NCI-H187 (cell line): Measurements from ENCODE around the gene INPP5J.
A peak's percentile ranks its signal among the peaks of the same experiment; 100 is the strongest.
"Not testable (repeated sequence)": the region's sequence is repeated elsewhere in the genome, so short reads cannot be mapped to it uniquely, and the experiment has no call there.

Experiments used
- DNase-seq, 2 experiments: peaks; one replicate each; lab custom pipeline; 2025; lab: John Stamatoyannopoulos, UW

The INPP5J gene, protein sequence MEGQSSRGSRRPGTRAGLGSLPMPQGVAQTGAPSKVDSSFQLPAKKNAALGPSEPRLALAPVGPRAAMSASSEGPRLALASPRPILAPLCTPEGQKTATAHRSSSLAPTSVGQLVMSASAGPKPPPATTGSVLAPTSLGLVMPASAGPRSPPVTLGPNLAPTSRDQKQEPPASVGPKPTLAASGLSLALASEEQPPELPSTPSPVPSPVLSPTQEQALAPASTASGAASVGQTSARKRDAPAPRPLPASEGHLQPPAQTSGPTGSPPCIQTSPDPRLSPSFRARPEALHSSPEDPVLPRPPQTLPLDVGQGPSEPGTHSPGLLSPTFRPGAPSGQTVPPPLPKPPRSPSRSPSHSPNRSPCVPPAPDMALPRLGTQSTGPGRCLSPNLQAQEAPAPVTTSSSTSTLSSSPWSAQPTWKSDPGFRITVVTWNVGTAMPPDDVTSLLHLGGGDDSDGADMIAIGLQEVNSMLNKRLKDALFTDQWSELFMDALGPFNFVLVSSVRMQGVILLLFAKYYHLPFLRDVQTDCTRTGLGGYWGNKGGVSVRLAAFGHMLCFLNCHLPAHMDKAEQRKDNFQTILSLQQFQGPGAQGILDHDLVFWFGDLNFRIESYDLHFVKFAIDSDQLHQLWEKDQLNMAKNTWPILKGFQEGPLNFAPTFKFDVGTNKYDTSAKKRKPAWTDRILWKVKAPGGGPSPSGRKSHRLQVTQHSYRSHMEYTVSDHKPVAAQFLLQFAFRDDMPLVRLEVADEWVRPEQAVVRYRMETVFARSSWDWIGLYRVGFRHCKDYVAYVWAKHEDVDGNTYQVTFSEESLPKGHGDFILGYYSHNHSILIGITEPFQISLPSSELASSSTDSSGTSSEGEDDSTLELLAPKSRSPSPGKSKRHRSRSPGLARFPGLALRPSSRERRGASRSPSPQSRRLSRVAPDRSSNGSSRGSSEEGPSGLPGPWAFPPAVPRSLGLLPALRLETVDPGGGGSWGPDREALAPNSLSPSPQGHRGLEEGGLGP

DNA sequence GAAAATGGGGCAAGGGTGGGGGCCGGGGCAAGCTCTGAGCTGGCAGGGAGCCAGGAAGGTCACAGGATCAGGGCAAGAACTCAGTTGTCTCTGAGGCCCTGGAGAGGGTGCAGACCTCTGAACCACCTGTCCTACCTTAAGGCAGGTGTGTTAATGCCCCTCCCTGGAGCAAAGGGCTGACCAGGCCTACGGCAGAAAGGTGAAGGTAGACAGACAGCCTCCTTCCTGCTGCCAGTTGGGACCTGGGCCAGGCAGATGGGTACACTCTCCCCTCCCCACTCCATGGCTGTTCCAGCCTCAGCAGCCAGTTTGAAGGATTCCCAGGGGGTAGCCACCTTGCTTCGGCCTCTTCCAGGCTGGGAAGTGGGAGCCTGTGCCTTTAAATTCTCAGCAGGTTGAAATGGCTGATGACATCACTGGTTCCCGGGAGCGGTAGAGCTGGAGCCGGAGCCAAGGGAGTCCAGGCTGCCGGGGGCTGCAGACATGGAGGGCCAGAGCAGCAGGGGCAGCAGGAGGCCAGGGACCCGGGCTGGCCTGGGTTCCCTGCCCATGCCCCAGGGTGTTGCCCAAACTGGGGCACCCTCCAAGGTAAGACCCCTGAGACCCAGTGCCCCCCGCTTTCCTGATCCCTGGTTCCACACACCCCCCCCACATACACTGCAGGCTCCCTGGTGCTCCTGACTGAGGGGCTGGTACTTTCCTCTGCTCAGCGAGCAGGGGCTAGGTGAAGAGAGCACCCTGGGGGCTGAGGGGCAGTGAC lies at the start of gene INPP5J:
TSS of gene INPP5J (plus strand) at position 435 of the 760 bp plus-strand sequence. CDS start at position 484, 49 bp downstream.
- peak in 1 of 2 experiments; percentile 7 for DNase-seq

DNA sequence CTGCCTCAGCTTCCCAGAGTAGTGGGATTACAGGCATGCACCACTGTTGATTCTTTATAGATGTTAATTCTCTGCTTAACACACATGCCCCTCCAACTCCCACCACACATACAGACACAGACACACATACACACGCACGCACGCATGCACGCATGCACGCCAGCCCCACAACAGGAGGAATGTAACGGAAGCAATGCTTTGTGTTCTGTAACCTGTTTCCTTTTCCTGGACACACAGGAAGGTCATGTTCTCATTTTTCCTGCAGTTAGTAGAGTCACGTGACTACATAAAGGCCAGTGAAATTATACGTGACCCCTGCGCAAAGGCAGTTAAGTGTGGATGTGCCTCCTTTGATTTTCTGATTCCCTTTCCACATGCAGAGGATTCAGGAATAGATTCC lies 49.6 kb upstream of the INPP5J start:
- not testable (repeated sequence) for DNase-seq

DNA sequence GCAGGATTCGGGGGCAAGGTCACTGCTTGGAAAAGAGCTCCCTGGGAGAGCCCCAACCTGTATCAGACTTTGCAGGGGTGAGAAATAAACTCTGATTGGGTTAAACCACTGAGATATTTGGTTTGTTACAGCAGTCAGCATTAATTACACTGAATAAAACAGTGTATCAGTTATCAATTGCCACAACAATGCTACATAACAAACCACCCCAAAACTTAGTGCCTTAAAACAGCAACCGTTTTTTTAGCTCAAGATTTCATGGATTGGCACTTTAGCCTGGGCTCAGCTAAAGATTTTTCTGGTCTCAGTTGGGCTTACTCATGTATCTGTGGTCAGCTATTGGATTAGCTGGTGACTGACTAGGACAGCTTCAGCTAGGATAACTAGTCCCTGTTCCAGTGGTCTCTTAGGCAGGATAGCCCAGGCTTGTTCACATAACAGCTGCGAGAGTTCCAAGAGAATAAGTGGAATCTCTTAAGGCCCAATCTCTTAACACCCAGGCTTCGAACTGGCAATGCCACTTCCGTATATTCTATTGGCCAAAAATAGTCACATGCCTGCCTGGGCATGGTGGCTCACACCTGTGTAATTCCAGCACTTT lies 49.1 kb upstream of the INPP5J start:
- DNase-seq, result not testable (repeated sequence)

DNA sequence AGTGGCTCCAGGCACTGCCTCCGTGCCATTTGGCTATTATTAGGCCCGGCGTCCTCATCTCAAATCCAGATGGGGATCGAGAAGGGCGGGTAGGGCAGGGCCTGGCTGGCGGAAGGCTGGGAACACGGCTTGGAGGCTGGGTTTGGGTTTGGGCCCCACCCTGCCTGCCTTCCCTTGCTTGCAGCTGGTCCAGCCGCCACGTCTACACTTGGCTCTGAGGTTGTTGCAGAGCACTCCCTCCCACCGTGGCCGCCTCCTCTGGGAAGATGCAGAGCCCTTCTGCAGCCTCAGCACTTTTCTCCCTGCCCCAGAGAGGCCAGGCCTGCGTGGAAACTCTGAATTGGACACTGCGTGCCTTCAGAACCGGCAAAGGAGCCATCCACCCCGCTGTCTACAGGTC lies 46.8 kb upstream of the INPP5J start:
- DNase-seq, result no peak

DNA sequence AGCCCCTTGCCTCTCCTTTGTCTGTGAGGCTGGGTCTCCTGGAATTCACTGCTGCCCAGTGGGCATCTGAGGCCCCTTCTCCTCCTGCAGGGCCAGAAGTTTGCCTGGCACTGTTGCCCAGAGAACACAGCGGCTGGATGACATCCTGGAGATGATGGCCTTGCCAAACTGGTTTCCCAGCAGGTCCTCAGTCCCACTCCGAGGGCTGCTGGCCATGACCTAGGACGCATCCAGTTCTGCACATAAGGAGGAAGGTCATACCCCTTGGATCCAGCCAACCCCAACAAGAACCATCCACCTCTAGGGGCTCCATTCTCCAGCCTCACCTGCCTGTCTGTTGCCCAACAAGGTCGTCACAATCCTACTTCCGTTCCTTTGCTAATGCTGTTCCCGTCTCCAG lies 45.1 kb upstream of the INPP5J start:
- no peak for DNase-seq

DNA sequence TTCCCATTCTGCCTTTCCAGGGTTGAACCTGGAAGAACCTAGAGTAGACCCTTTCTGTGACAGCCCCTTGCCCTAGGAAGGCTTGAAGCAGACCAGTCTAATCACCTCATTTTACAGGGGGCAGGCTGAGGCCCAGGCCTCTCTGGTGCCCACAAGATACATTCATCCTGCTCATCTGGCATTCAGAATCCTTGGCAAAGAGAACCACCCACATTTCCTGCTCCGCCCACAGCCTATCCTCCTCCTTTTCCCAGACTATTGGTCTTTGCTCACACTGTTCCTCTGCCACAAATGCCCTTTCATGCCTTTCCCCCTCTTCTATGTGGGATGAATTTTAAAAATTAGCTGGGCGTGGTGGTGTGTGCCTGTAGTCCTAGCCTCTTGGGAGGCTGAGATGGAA lies 44.4 kb upstream of the INPP5J start:
- DNase-seq, result not testable (repeated sequence)

DNA sequence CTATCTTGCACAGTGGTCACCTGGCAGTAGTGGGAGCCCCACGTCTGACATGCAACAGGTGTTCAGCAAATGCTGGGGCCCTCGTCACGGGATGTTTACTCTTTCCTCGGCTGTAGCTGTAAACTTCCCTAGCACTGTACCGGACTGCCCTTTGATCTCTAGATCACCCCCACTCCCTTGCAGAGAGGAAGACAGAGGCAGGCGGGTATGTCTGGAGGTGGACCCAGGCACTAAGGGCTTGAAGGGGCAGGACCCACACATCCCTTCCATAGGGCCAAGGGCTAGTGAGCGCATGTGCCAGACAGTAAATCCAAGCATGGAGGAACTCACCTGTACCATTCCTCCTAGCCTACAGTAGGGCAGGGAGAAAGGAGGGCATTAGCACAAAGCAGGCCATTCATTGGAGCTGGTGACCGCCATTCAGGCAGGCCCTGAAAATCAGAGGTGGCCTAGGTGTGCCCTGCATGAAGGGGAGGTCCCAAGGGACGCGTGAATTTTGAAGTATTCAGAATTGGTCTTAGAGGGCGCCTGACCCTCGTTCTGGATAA lies 43.6 kb upstream of the INPP5J start:
- no peak for DNase-seq

DNA sequence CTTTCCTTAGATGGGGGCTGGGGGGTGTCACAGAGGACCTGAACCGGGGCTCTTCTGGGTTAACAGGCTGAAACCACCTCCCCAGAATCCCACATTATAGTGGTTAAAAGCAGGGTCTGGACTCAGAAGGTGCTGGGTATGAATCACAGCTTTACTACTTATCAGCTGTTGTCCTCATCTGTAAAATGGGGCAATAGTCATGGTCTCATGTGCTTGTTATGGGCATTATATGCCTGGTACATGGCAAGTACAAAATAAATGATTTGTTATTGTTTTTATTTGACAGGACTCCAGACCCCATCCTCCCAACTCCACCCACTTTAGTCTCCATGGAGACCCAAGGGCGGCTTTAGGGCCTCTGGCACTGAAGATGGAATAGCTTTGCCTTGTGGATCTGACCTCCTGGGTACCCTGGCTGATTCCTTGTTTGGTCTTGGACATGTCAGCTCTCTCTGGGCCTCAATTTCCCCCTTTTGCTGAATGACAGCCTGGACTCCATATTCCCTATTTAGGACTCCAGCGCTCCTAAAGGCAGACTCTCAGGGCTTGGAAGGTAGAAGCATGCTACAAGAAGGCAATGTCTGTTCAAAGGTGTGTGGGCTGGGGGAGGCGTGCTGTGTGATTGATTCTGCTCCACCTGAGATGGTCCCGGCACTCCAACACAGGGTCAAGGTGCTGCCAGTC lies 42.5 kb upstream of the INPP5J start:
- DNase-seq, result no peak

DNA sequence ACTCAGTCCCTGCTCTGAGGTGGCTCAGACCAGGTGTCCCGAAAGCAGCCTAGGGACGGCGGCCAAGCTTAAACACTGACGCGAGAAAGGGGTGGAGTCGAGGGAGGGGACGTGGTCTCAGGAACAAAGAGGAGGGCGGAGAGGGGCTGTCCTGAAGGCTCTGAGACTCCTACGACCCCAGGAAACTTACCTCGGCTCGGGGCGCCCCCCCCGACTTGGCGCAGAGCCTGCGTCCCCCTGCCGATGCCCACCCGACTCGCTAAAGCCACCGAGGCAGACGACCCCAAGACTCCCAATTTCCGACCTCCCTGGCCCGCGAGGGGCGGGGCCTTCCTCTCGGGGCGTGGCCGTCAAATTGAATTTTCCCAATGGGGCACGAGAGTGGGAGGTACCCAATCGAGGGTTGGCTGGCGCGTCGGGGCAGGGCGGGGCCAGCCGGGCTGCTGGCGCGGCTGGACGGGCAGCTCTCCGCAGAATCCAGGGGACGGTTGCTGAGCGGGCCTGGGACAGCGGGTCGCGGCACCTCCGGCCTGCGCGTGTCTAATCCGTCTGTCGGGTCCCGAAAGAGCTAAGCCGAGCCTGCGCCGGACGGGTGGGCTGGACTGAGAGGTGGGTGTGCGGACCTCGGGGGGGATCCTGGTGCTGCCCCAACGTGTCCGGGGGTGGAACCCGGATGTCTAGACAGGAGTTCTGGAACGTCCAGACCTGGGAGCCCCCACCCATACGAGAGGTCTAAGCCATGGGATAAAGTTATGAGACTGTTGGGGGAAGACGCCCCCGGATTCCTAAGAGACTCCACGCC lies 41.7 kb upstream of the INPP5J start, which contains the start of gene SMTN:
TSS of gene SMTN (plus strand) at position 471 of the 802 bp plus-strand sequence. CDS start 1,941 bp downstream, outside the sequence.
- peak; percentile 55 to 66 for DNase-seq

DNA sequence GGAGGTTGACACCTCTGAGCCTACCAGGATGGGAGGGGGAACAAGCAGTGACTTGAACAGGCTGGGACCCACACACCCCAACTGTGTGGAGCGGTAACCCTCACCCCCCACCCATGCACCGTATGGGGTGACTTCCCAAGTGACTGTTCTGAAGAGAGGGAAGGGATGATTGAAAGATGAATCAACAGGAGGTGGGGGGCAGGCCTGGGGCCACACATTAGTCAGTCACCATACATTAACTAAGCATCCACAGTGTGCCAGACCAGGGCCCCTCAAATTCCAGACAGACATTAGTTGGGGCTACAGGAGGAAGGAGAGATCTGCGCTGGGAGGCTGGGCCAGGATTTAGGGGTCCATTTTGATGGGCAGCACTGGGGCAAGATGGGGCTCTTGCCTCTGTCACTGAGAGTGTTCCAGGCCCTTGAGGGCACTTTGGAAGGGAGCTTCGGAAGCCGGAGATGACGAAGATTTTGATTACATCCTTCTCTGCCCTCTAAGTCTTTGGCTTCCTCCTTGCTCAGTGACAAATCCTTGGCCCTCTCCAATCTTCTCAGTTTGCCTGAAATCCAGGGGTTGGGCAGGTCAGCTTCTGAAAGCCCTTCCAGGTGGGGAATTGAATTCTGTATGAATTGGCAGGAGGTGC lies 40.7 kb upstream of the INPP5J start:
- no peak for DNase-seq

DNA sequence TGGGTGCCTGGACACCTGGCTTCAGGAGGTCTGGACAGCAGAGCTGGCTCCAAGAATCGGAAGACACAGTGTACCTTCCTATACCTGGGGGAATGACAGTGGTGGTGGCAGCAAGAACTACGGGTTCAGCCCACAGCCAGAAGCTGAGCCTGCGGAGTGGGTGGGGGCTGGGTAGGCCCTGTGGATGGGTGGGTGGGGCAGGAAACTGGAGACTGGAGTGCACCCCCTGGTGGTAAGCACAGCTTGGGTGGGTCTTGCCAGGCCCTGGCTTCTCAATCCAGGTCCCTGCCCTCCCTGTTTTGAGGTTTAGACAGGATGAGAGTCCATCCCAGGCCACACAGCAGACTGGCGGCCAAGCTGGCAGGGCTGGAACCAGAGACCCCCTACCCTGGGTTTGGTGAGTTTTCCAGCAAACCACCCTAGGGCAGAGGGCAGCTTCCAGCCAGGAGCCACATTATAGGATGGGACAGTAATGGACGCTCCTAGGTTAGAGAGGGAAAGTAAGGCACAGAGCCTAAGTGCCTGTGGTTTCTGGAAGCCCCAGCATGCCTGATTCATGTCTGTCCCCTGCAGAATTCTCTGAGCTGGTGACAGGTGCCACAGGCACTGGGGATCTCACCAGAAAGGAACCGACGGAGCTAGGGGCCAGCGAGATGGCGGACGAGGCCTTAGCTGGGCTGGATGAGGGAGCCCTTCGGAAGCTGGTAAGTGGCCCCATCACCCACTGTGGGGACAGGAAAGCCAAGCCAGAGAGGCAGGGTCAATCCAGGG lies 40.0 kb upstream of the INPP5J start:
- no peak for DNase-seq

DNA sequence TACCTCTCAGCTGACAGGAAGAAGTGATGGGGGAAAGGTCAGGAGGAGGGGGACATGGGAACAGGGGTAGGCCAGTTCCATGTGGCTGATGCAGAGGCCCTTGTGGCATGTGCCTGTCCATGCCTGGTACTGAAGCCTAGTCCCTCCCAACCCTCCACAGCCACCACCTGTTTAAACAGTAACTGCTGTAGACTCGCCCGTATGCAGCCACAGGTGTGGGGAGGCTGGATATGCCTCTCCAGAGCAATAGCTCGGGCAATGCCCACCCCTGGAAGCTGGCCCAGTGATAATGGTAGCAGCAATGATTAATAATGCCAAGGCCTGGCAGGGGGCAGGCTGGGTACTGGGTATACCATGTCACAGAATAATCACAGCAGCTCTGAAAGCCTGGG lies 39.4 kb upstream of the INPP5J start:
- no peak for DNase-seq

DNA sequence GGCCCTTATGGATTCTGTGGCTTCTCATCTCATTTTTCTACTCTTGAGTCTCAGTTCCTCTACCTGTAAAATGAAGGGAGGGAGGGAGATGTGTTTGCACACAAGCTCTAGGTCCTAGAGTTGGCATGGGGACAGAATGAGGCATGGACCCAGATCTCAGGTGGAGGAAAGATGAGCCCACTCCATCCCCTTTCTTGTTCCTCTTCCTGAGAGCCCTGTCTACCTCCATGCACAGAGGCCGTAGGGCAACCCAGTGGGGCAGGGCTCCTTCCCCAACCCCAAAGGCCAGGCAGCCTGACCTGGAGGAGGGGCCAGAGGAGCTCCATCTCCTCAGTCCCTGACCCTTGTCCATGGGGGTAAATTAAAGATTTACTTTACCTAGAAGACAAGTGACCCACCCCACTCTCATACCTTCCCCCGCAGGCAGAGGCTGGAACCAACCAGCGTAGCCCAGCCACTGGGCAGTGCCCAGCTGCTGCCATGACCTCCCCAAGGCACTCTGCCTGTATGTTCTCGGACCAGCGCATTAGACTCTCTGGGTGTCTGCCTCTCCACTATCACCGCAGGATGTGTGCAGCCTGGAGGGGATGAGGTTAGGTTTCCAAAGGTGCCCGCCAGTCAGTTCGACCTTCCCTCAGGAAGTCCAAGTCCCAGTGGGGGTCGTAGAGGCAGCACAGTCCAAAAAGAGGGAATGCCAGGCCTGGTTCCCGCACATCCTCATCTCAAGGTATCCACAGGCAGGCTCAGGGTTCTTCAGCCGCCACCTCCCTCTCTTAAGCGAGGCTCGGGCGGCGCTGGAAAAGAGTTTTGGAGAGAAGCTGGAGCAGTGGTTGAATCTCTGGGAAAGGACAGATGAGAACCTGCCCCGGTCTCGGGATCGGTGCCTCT lies 38.6 kb upstream of the INPP5J start:
- no peak for DNase-seq

DNA sequence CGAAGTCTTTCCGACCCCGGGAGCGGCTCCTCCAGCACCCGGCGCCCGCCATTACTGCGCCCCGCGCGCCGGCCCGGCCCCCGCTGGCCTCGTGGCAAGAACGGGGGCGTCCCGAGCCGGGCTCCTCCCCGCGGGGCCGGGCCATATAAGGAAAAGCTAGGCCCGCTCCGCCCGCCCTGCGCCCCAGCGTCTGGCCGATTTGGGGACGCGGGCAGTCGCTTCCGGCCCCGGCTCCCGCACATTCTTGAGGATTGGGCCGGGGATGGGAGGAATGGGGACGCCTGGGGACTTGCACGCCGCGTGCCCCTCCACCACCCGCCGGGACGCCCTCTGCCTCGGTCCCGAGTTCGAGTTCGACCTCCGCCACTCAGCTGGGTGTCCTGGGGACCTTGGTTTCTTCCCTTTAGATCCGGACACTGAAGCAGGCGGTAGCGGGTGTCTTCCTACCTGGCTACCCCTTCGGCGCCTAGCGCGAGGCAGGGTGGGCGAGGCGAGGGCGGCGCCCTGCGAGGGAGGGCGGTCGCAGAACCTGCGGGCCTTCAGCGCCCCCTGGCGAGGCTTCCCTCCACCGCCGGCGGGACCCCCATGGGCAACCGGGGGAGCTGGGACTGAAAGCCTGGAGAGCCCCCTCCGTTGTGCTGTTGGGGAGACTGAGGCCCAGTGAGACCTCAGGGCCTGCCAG lies 37.8 kb upstream of the INPP5J start:
- DNase-seq, result no peak

DNA sequence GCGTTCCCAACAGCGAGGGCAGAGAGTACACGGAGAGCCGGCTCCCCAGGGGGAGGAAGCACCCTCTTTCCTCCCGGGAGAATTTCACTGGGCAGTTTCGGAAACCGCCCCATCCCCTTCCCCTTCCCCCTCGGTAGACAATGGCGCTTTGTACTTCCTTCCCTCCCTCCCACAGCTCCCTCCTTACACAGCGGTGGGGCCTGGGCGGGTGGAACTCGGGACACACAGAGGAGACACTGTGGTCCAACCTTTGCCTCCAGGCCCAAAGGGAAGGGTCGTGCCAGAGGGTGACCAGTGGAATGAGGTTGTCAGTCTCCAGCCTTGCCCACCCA lies 37.3 kb upstream of the INPP5J start:
- DNase-seq, result no peak

DNA sequence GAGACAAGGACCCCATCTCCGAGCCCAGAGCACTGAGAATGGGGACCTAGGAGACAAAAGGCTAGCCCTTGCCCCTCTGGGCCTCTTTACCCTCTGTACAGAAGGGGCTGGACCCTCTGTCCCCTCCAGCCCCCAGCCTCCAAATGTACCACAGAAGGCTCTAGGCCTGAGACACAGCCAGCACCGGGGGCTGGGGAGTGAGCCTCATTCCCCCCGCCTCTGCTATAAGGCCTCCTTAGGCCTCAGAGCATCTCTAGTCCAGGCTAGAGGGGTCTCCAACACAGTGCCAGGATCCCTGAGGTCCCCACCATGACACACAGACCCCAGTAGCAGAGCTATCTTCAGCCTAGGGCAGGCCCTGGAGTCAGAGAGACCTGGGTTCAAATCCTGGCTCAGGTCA lies 36.8 kb upstream of the INPP5J start:
- no peak for DNase-seq
